Adrenal gland (tissue), 12 donors: Measurements from ENCODE around the gene NLK. TPM values are rescaled to one million over a fixed set of nuclear protein-coding genes. Genes with fewer than 3 reads are reported as not detected.

Source experiments
- DNase-seq, 7 donors: peaks; one replicate each; pipeline ENCODE4 v3.0.0-alpha.2; 2019 to 2020
- H3K27ac ChIP-seq, 5 donors: fragments of 200-600 bp; sonication (generic) in 4 of 5; 1 replicate in 3 of 5; 2 replicates in 2 of 5; pipeline versions ENCODE4 v1.5.1 to v1.8.0; 2016 to 2020; ENCODE audit warnings: mild to moderate bottlenecking in 1 of 5
- H3K27me3 ChIP-seq: fragments of 200-600 bp; 2 replicates; pipeline ENCODE4 v1.8.0; 2021
- H3K36me3 ChIP-seq, 2 donors: fragments of 200-600 bp; replicated peaks in 1 of 2; 1 replicate in 1 of 2; 2 replicates in 1 of 2; pipeline versions ENCODE4 v1.5.1 to v1.8.0; 2018 to 2022
- H3K4me1 ChIP-seq, 2 donors: fragments of 200-600 bp; replicated peaks in 1 of 2; 1 replicate in 1 of 2; 2 replicates in 1 of 2; pipeline versions ENCODE4 v1.5.1 to v1.8.0; 2018 to 2021
- H3K4me3 ChIP-seq, 4 donors: fragments of 200-600 bp; sonication (generic) in 3 of 4; one replicate each; pipeline ENCODE4 v1.5.1; 2016 to 2018
- H3K9me3 ChIP-seq, 3 donors: fragments of 200-600 bp; sonication (generic) in 1 of 3; replicated peaks in 1 of 3; 1 replicate in 2 of 3; 2 replicates in 1 of 3; pipeline versions ENCODE4 v1.5.1 to v1.8.0; 2016 to 2021
- POLR2A ChIP-seq, 2 donors: fragments of 450-650 bp; IDR thresholded peaks; one replicate each; pipeline ENCODE4 v1.6.1; 2017; ENCODE audit warnings: antibody characterized with exemption in 2 of 2, mild to moderate bottlenecking in 2 of 2, moderate library complexity in 1 of 2
- WGBS, 4 donors: extraction: QIAGEN DNeasy Blood & Tissue Kit in 2 of 4; methylation state at CpG; one replicate each; pipeline versions ENCODE4 v1.1.5 to v1.1.7; 2013 to 2017; 5-methylcytosine and 5-hydroxymethylcytosine counted together
- intact Hi-C, 2 donors: fragments of 100-400 bp; cut with DNase I; formaldehyde crosslinking; loops; one replicate each; pipeline versions ENCODE4 v1.14.1 to v1.15.0; 2022 to 2023
- polyA plus RNA-seq, 3 donors: library from polyadenylated mRNA; stranded (reverse); fragments of 200-250 nt in 2 of 3; fragments of 350-450 nt in 1 of 3; fragmentation: Illumina TruSeq in 1 of 3; extraction: RNeasy Lipid Tissue Mini Kit (QIAGEN cat#74804) in 1 of 3; gene quantifications; one replicate each; pipeline ENCODE4 v1.2.3, GENCODE V29; 2013 to 2014
- total RNA-seq, 9 donors: library from RNA; depleted of rRNA in 4 of 9; stranded (reverse); fragments of >200 nt in 4 of 9; fragments of 120-200 nt in 1 of 9; fragmentation: NEBNext Ultra II Directional in 1 of 9; extraction: Animal tissue kit (Norgen Biotek cat#: 25700) in 1 of 9; gene quantifications; one replicate each; pipeline versions ENCODE4 v1.1.0 to v1.2.4, GENCODE V29; 2013 to 2023
- TF ChIP-seq, protein P1 (sequence below), 6 experiments: fragments of 450-650 bp in 4 of 6; fragments of 200-600 bp in 2 of 6; sonication (generic) in 1 of 6; IDR thresholded peaks; 1 replicate in 5 of 6; 2 replicates in 1 of 6; pipeline versions ENCODE4 v1.5.1 to v1.8.0; 2016 to 2021; ENCODE audit warnings: antibody characterized with exemption in 6 of 6, mild to moderate bottlenecking in 2 of 6, moderate library complexity in 1 of 6
- donor health status: healthy with polysubstance abuse.
- donor health status: Bipolar disorder and iron deficiency.
- donor health status: DM: yes; HTN: yes; CAD: no.
- donor health status: DM: no; HTN: no; CAD: no.
- donor health status: DM: no; HTN: no; CAD: no.
- donor health status: DM: yes; HTN: yes; CAD: no.

Gene NLK
- total and polyA plus RNA-seq, 12 donors: 34.7 to 86.1 (median 56.4) TPM

DNA sequence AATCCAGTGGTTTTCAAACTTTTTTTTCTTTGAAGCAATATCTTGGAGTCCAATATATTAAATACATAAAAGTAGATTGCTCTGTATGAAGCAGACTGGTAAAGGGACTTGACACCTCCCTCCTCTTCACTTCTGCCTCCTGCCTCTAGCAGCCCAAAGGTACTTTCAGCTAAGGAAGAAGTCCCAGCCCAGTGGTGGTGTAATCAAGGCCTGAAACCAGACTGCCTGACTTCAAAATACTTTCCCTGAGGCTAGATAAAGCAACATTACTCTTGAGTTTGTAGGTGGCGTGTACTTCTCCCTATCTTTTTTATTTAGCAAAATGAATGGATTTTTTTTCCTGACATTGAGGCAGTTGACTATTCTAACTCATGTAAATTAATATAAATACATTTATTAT is 154.2 kb downstream of the NLK start:
- TF ChIP-seq POLR2A (IDR thresholded peaks at IDR 0.05): no peak
- TF ChIP-seq, protein P1, sequence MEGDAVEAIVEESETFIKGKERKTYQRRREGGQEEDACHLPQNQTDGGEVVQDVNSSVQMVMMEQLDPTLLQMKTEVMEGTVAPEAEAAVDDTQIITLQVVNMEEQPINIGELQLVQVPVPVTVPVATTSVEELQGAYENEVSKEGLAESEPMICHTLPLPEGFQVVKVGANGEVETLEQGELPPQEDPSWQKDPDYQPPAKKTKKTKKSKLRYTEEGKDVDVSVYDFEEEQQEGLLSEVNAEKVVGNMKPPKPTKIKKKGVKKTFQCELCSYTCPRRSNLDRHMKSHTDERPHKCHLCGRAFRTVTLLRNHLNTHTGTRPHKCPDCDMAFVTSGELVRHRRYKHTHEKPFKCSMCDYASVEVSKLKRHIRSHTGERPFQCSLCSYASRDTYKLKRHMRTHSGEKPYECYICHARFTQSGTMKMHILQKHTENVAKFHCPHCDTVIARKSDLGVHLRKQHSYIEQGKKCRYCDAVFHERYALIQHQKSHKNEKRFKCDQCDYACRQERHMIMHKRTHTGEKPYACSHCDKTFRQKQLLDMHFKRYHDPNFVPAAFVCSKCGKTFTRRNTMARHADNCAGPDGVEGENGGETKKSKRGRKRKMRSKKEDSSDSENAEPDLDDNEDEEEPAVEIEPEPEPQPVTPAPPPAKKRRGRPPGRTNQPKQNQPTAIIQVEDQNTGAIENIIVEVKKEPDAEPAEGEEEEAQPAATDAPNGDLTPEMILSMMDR (IDR thresholded peaks at IDR 0.05): no peak
- Histone ChIP-seq H3K9me3 (no peaks in the 10 kb centered on the region), H3K27me3 (no peaks in the 10 kb centered on the region), H3K27ac (peak overlapping the region in 1 of 5 donors; percentile 19), H3K36me3 (peaks cover 0 to 6% of the 10 kb centered on the region in 2 donors), H3K4me1 (peaks cover 6 to 21% of the 10 kb centered on the region in 2 donors), H3K4me3 (no peak overlapping the region)
- intact Hi-C loops: no loop called here
- WGBS, 4 donors: 72 to 84% (median 82%) methylated on average over 1 of the region's 1 CpG
- no peak for DNase-seq

DNA sequence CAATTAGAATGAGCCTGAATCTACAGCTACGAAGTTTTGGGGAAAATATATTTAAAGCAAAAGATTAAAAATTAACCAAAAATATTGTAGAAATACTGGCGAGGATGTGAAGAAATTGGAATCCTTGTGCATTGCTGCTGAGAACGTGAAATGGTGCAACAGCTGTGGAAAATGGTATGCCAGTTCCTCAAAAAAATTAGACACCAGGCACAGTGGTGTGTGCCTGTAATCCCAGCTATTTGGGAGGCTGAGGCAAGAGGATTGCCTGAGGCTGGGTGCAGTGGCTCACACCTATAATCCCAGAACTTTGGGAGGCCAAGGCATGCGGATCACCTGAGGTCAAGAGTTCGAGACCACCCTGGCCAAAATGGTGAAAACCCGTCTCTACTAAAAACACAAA is 156.6 kb downstream of the NLK start:
- Histone ChIP-seq H3K9me3 (no peaks in the 10 kb centered on the region), H3K27ac (peak overlapping the region in 1 of 5 donors; percentile 13), H3K36me3 (no peaks in the 10 kb centered on the region), H3K27me3 (no peaks in the 10 kb centered on the region), H3K4me1 (peaks cover 6 to 12% of the 10 kb centered on the region in 2 donors), H3K4me3 (no peak overlapping the region)
- TF ChIP-seq POLR2A (IDR thresholded peaks at IDR 0.05): no peak
- TF ChIP-seq, protein P1 (IDR thresholded peaks at IDR 0.05): no peak
- WGBS, 4 donors: 76 to 88% (median 86%) methylated on average over 6 of the region's 6 CpGs
- no peak for DNase-seq
- intact Hi-C loops: no loop called here

DNA sequence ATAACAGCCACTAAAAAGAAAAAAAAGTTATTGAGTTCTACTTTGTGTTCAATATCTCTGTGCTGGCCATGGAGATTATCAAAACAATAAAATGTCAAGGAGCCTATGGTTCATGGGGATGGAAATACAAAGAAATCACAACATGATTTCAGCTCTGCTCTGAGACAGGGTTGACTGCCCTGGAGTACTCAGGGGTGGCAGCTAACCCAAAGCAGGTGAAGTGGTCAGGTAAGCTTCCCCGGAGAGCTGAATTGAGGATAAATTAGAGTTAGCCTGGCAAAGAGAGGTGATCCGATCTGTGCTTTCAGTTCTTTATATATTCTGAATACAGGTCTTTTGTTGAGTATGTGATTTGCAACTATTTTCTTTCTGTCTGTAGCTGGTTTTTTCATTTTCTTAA is 157.3 kb downstream of the NLK start:
- Histone ChIP-seq H3K36me3 (no peaks in the 10 kb centered on the region), H3K27me3 (no peaks in the 10 kb centered on the region), H3K4me3 (no peak overlapping the region), H3K9me3 (no peaks in the 10 kb centered on the region), H3K4me1 (peaks cover 6 to 11% of the 10 kb centered on the region in 2 donors), H3K27ac (peak overlapping the region in 1 of 5 donors; percentile 31)
- intact Hi-C loops: no loop called here
- 57 to 69% (median 60%) methylated on average over 2 of the region's 2 CpGs for WGBS, 4 donors
- DNase-seq: no peak
- TF ChIP-seq POLR2A (IDR thresholded peaks at IDR 0.05): no peak
- TF ChIP-seq, protein P1 (IDR thresholded peaks at IDR 0.05): no peak

DNA sequence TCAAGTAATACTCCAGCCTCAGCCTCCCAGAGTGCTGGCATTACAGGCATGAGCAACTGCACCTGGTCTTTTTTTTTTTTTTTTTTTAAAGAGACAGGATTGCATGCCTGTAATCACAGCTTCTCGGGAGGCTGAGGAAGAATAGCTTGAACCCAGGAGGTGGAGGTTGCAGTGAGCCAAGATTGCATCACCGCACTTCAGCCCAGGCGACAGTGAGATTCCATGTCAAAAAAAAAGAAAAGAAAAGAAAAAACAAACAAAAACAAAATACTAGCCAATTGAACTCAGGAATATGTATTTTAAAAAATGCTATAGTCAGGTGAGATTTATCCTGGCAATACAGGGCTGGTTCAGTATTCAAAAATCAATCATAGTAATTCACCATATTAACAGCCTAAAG is 158.8 kb downstream of the NLK start:
- peak overlapping the region in 1 of 5 donors; percentile 29 for H3K27ac ChIP-seq
- DNase-seq: peak in 1 of 7 donors; percentile 32
- WGBS, 4 donors: 50 to 64% (median 54%) methylated on average over 3 of the region's 3 CpGs
- H3K9me3 ChIP-seq: no peaks in the 10 kb centered on the region
- peaks cover 0 to 4% of the 10 kb centered on the region in 2 donors for H3K4me1 ChIP-seq
- no peaks in the 10 kb centered on the region for H3K27me3 ChIP-seq
- TF ChIP-seq, protein P1 (IDR thresholded peaks at IDR 0.05): no peak
- no peak for TF ChIP-seq POLR2A (IDR thresholded peaks at IDR 0.05)
- no peak overlapping the region for H3K4me3 ChIP-seq
- H3K36me3 ChIP-seq: no peaks in the 10 kb centered on the region
- intact Hi-C loops: no loop called here
